Measurements from ENCODE around the gene RAB11FIP5.

DNA sequence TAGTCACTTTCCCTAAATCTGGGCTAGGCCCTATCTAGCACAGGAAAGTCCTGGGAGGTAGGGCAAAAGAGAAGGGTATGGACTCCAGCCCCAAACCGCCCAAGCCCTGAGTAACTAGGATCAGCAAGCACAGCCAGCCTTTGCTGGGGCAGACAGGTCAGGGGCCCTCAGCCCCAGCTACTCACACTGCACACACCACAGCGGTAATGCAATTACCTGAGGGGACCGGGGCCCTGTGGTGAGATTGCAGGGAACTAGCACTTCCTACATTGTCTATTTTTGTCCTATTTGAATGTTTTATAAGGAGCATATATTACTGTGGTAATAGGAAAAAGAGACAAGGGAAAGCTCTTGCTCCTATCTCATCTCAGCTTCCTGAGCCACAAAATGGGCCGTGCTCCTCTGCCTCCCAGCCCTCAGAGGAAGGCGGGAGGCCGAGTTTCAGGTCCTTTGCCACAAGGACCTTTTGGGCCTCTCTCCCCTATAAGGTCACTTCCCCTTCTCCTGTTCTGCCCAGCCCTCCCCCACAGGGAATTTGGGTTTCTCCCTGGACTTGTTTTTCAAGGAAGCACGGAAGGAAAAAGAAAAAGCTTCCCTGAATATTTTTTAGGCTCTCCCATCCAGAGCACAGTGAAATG is 20.5 kb downstream of the RAB11FIP5 start:
- TF ChIP-seq EZH2 (IDR thresholded peaks at IDR 0.05; ENCODE audit: borderline replicate concordance, low read length) = no peak
- TF ChIP-seq, protein P1, sequence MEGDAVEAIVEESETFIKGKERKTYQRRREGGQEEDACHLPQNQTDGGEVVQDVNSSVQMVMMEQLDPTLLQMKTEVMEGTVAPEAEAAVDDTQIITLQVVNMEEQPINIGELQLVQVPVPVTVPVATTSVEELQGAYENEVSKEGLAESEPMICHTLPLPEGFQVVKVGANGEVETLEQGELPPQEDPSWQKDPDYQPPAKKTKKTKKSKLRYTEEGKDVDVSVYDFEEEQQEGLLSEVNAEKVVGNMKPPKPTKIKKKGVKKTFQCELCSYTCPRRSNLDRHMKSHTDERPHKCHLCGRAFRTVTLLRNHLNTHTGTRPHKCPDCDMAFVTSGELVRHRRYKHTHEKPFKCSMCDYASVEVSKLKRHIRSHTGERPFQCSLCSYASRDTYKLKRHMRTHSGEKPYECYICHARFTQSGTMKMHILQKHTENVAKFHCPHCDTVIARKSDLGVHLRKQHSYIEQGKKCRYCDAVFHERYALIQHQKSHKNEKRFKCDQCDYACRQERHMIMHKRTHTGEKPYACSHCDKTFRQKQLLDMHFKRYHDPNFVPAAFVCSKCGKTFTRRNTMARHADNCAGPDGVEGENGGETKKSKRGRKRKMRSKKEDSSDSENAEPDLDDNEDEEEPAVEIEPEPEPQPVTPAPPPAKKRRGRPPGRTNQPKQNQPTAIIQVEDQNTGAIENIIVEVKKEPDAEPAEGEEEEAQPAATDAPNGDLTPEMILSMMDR (IDR thresholded peaks at IDR 0.05; ENCODE audit: low read length) = no peak
